ENCODE measurements around the gene ASMTL. TPM values are rescaled to one million over a fixed set of nuclear protein-coding genes. Genes with fewer than 3 reads are reported as not detected.
A peak's percentile ranks its signal among the peaks of the same experiment; 100 is the strongest.
"Not testable (repeated sequence)": the region's sequence is repeated elsewhere in the genome, so short reads cannot be mapped to it uniquely, and the experiment has no call there.

ASMTL gene
- total RNA-seq, 1 experiment from 2014 or later: 18.4 TPM

DNA sequence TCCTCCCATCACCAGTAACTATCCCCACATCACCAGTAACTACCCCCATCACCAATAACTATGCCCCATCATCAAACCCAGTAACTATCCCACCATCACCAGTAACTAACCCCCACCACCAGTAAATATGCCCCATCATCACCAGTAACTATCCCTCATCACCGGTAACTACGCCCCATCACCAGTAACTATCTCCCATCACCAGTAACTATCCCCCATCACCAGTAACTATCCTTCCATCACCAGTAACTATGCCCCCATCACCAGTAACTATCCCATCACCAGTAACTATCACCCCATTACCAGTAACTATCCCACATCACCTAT is 2.9 kb downstream of the ASMTL start:
- no peak overlapping the region for H3K9ac ChIP-seq (ENCODE audit: low read length)
- H4K20me1 ChIP-seq (ENCODE audit: insufficient read depth, low read depth, low read length): no peaks in the 10 kb centered on the region
- peaks cover 76% of the 10 kb centered on the region for H3K79me2 ChIP-seq (ENCODE audit: low read length)
- H2AFZ ChIP-seq (ENCODE audit: low read length): no peak overlapping the region
- peaks cover 45% of the 10 kb centered on the region for H3K36me3 ChIP-seq (ENCODE audit: insufficient read depth, low read length)
- no peaks in the 10 kb centered on the region; the same call in 1 of the 2 replicates for H3K9me3 ChIP-seq (ENCODE audit: low read length)
- H3K4me1 ChIP-seq (ENCODE audit: low read length): peaks cover 18% of the 10 kb centered on the region
- H3K4me2 ChIP-seq (ENCODE audit: low read depth, low read length, poor library complexity, severe bottlenecking): no peak overlapping the region
- no peak for DNase-seq
- H3K27ac ChIP-seq (ENCODE audit: low read length): no peak overlapping the region
- no peak overlapping the region for H3K4me3 ChIP-seq (ENCODE audit: low read length)
- H3K27me3 ChIP-seq (ENCODE audit: low read length): no peaks in the 10 kb centered on the region
- no peaks in the 10 kb centered on the region for H3K9me2 ChIP-seq (replicated peaks; ENCODE audit: insufficient read depth, low read length)

DNA sequence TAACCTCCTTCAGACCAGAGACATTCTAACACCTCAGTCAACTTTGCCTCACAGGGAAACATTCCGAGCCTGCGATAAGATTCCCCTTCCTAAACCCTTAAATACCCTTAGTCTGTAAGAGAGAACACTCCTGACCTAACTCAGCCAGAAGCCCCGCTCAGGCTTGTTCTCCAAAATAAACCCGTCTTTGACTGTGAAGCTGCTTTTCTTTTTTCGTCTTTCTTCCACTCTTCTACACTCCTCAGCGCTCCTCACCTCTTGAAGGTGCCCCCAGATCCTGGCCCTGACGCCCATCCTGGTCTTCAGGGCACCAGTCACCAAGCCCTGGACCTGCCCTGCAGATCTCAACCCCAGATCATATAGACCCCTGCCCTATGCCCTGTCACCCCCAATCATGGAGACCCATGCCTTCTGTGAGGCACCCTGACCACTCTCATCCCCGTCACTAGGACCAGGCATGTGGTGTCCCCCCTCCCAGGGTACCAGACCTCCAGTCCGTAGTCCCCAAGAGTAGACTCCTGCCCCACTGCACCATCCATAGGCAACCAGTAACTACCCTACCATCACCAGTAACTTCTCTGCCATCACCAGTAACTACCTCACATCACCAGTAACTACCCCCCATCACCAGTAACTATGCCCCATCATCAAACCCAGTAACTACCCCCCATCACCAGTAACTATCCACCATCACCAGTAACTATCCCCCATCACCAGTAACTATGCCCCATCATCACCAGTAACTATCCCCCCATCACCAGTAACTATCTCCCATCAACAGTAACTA is 3.5 kb downstream of the ASMTL start:
- Histone ChIP-seq H3K4me2 (ENCODE audit: low read depth, low read length, poor library complexity, severe bottlenecking) (no peak overlapping the region), H3K4me3 (ENCODE audit: low read length) (no peak overlapping the region), H4K20me1 (ENCODE audit: insufficient read depth, low read depth, low read length) (no peaks in the 10 kb centered on the region), H3K27me3 (ENCODE audit: low read length) (no peaks in the 10 kb centered on the region), H3K9ac (ENCODE audit: low read length) (no peak overlapping the region), H3K79me2 (ENCODE audit: low read length) (peaks cover 81% of the 10 kb centered on the region), H3K4me1 (ENCODE audit: low read length) (peaks cover 12% of the 10 kb centered on the region), H2AFZ (ENCODE audit: low read length) (no peak overlapping the region), H3K36me3 (ENCODE audit: insufficient read depth, low read length) (peaks cover 49% of the 10 kb centered on the region), H3K9me2 (replicated peaks; ENCODE audit: insufficient read depth, low read length) (no peaks in the 10 kb centered on the region), H3K27ac (ENCODE audit: low read length) (no peak overlapping the region), H3K9me3 (ENCODE audit: low read length) (no peaks in the 10 kb centered on the region; the same call in 1 of the 2 replicates)
- DNase-seq: no peak

DNA sequence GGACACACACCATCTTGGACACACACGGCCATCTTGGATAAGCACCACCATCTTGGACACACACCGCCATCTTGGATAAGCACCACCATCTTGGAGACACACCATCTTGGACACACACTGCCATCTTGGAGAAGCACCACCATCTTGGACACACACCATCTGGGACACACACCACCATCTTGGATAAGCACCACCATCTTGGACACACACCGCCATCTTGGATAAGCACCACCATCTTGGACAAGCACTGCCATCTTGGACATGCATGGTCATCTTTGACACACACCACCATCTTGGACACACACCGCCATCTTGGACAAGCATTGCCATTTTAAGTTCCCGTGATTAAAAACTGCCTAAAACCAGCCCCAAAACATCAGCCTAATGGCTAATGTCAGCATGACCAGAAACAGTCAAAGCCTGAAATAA is 4.1 kb downstream of the ASMTL start:
- not testable (repeated sequence) for H3K9me2 ChIP-seq (replicated peaks; ENCODE audit: insufficient read depth, low read length); DNase-seq; H3K27ac ChIP-seq (ENCODE audit: low read length); H4K20me1 ChIP-seq (ENCODE audit: insufficient read depth, low read depth, low read length); H3K27me3 ChIP-seq (ENCODE audit: low read length); H3K4me3 ChIP-seq (ENCODE audit: low read length); H2AFZ ChIP-seq (ENCODE audit: low read length); H3K4me2 ChIP-seq (ENCODE audit: low read depth, low read length, poor library complexity, severe bottlenecking); H3K9ac ChIP-seq (ENCODE audit: low read length); H3K9me3 ChIP-seq (ENCODE audit: low read length)
- H3K36me3 ChIP-seq (ENCODE audit: insufficient read depth, low read length): peaks cover 55% of the 10 kb centered on the region
- H3K4me1 ChIP-seq (ENCODE audit: low read length): peaks cover 12% of the 10 kb centered on the region
- H3K79me2 ChIP-seq (ENCODE audit: low read length): peaks cover 87% of the 10 kb centered on the region

DNA sequence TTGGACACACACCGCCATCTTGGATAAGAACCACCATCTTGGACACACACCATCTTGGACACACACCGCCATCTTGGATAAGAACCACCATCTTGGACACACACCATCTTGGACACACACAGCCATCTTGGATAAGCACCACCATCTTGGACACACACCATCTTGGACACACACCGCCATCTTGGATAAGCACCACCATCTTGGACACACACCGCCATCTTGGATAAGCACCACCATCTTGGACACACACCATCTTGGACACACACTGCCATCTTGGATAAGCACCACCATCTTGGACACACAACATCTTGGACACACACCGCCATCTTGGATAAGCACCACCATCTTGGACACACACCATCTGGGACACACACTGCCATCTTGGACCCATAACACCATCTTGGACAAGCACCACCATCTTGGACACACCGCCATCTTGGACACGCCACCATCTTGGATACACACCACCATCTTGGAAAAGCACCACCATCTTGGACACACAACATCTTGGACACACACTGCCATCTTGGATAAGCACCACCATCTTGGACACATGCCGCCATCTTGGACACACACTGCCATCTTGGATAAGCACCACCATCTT is 4.6 kb downstream of the ASMTL start:
- not testable (repeated sequence) for H3K27me3 ChIP-seq (ENCODE audit: low read length); DNase-seq; H3K4me2 ChIP-seq (ENCODE audit: low read depth, low read length, poor library complexity, severe bottlenecking); H3K4me3 ChIP-seq (ENCODE audit: low read length); H2AFZ ChIP-seq (ENCODE audit: low read length); H3K9me3 ChIP-seq (ENCODE audit: low read length); H4K20me1 ChIP-seq (ENCODE audit: insufficient read depth, low read depth, low read length); H3K9ac ChIP-seq (ENCODE audit: low read length); H3K9me2 ChIP-seq (replicated peaks; ENCODE audit: insufficient read depth, low read length); H3K27ac ChIP-seq (ENCODE audit: low read length)
- Histone ChIP-seq H3K79me2 (ENCODE audit: low read length) (peaks cover 92% of the 10 kb centered on the region), H3K4me1 (ENCODE audit: low read length) (peaks cover 12% of the 10 kb centered on the region), H3K36me3 (ENCODE audit: insufficient read depth, low read length) (peaks cover 55% of the 10 kb centered on the region)

DNA sequence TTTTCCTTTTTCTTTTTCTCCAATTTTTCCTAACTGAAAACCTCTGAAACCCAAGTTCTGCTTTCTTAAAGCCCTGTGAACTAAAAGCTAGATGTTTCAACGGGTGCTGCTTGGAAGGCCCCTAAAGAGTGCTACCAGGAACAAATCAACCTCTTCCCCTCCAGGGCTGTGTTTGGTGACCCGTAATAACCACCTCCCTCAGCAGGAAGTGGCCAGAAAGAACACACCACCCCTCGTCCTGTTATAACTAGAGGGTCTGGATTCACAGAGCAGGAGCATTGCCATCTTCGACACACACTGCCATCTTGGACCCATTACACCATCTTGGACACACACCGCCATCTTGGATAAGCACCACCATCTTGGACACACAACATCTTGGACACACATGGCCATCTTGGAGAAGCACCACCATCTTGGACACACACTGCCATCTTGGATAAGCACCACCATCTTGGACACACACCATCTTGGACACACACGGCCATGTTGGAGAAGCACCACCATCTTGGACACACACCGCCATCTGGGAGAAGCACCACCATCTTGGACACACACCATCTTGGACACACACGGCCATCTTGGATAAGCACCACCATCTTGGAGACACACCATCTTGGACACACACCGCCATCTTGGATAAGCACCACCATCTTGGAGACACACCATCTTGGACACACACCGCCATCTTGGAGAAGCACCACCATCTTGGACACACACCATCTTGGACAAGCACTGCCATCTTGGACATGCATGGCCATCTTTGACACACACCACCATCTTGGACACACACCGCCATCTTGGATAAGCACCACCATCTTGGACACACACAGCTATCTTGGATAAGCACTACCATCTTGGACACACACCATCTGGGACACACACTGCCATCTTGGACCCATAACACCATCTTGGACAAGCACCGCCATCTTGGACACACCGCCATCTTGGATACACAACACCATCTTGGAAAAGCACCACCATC is 5.4 kb downstream of the ASMTL start:
- not testable (repeated sequence) for H3K27ac ChIP-seq (ENCODE audit: low read length); H3K27me3 ChIP-seq (ENCODE audit: low read length); H3K4me2 ChIP-seq (ENCODE audit: low read depth, low read length, poor library complexity, severe bottlenecking); H3K9me2 ChIP-seq (replicated peaks; ENCODE audit: insufficient read depth, low read length); H3K4me3 ChIP-seq (ENCODE audit: low read length); H3K9ac ChIP-seq (ENCODE audit: low read length); H2AFZ ChIP-seq (ENCODE audit: low read length); H4K20me1 ChIP-seq (ENCODE audit: insufficient read depth, low read depth, low read length); H3K9me3 ChIP-seq (ENCODE audit: low read length)
- Histone ChIP-seq H3K36me3 (ENCODE audit: insufficient read depth, low read length) (peaks cover 61% of the 10 kb centered on the region), H3K4me1 (ENCODE audit: low read length) (peaks cover 12% of the 10 kb centered on the region), H3K79me2 (ENCODE audit: low read length) (peaks cover 95% of the 10 kb centered on the region)
- DNase-seq: peak; percentile 56

DNA sequence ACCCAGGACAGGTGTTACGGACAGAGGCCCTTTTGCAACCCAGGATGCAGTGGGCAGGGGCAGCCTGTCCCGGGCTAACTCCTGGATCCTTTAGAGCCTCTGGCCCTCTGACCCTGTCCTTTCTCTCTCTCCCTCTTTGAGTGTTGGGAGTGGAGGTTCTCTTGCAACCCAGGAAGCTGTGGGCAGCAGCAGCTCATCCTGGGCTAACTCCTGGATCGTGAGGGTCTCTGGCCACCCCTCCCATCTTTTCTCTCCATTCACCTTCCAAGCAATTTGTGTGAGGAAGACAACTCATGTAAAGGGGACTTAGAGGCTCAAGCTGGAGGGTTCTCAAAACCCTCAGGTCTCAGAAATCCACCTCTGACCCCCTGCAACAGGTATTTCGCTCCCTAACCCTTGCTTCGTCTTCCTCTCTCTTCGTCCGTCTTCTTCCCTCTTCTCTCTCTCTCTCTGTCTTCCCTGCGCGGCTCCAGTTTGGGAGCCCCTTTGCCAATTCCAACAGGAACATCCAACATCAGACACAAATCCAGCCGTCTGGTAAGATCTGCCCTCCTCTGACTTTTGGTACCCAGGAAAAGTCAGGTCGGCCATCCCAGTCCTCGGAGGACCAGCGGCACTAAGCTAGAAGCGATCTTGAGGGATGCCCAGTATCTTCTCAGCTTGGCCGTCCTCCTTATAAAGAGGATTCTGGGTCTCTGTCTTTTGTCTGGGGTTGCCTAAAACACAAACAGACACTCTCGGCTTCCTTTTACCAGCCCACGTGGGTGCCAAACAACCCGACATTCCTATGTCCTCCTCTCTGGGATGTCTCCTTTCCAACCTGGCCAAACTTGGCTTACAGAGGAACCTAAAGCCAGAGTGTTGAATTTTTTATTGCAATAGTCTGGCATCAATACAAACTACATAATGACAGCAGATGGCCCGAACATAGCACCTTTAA is 7.9 kb downstream of the ASMTL start:
- Histone ChIP-seq H3K4me3 (ENCODE audit: low read length) (no peak overlapping the region), H3K9me3 (ENCODE audit: low read length) (no peaks in the 10 kb centered on the region; the same call in 1 of the 2 replicates), H3K79me2 (ENCODE audit: low read length) (peaks cover 81% of the 10 kb centered on the region), H4K20me1 (ENCODE audit: insufficient read depth, low read depth, low read length) (0 out of 2 replicates have a peak, but pooled peaks cover 9% of the 10 kb centered on the region), H3K4me1 (ENCODE audit: low read length) (no peaks in the 10 kb centered on the region), H2AFZ (ENCODE audit: low read length) (no peak overlapping the region), H3K9ac (ENCODE audit: low read length) (no peak overlapping the region), H3K27ac (ENCODE audit: low read length) (no peak overlapping the region), H3K27me3 (ENCODE audit: low read length) (no peaks in the 10 kb centered on the region), H3K36me3 (ENCODE audit: insufficient read depth, low read length) (peaks cover 70% of the 10 kb centered on the region), H3K9me2 (replicated peaks; ENCODE audit: insufficient read depth, low read length) (no peaks in the 10 kb centered on the region), H3K4me2 (ENCODE audit: low read depth, low read length, poor library complexity, severe bottlenecking) (no peak overlapping the region)
- no peak for DNase-seq

DNA sequence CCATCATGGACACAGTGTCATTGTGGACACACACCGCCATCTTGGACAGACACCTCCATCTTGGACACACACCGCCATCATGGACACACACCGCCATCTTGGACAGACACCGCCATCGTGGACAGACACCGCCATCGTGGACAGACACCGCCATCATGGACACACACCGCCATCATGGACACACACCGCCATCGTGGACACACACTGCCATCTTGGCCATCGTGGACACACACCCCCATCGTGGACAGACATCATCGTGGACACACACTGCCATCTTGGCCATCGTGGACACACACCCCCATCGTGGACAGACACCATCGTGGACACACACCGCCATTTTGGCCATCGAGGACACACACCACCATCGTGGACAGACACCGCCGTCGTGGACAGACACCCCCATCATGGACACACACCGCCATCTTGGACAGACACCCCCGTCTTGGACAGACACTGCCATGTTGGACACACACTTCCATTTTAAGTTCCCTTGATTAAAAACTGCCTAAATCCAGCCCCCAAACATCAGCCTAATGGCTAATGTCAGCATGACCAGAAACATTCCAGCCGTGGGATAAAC is 9.1 kb downstream of the ASMTL start:
- Histone ChIP-seq H3K27me3 (ENCODE audit: low read length) (no peaks in the 10 kb centered on the region), H3K4me3 (ENCODE audit: low read length) (no peak overlapping the region), H3K36me3 (ENCODE audit: insufficient read depth, low read length) (peaks cover 64% of the 10 kb centered on the region), H2AFZ (ENCODE audit: low read length) (no peak overlapping the region), H3K4me1 (ENCODE audit: low read length) (no peaks in the 10 kb centered on the region), H3K4me2 (ENCODE audit: low read depth, low read length, poor library complexity, severe bottlenecking) (no peak overlapping the region), H3K9me3 (ENCODE audit: low read length) (no peaks in the 10 kb centered on the region), H3K79me2 (ENCODE audit: low read length) (peaks cover 69% of the 10 kb centered on the region), H3K27ac (ENCODE audit: low read length) (no peak overlapping the region), H3K9ac (ENCODE audit: low read length) (no peak overlapping the region), H3K9me2 (replicated peaks; ENCODE audit: insufficient read depth, low read length) (no peaks in the 10 kb centered on the region), H4K20me1 (ENCODE audit: insufficient read depth, low read depth, low read length) (0 out of 2 replicates have a peak, but pooled peaks cover 9% of the 10 kb centered on the region)
- DNase-seq: no peak
